ENCODE data around the gene SCG2.

SCG2 gene

GRCh38 chr2:223601932-223602666 lies at the start of gene SCG2:
TSS of gene SCG2 (minus strand) at chr2:223602361. CDS start at chr2:223599282, 3,079 bp downstream.
- DNase-seq = peak; percentile 78

DNA sequence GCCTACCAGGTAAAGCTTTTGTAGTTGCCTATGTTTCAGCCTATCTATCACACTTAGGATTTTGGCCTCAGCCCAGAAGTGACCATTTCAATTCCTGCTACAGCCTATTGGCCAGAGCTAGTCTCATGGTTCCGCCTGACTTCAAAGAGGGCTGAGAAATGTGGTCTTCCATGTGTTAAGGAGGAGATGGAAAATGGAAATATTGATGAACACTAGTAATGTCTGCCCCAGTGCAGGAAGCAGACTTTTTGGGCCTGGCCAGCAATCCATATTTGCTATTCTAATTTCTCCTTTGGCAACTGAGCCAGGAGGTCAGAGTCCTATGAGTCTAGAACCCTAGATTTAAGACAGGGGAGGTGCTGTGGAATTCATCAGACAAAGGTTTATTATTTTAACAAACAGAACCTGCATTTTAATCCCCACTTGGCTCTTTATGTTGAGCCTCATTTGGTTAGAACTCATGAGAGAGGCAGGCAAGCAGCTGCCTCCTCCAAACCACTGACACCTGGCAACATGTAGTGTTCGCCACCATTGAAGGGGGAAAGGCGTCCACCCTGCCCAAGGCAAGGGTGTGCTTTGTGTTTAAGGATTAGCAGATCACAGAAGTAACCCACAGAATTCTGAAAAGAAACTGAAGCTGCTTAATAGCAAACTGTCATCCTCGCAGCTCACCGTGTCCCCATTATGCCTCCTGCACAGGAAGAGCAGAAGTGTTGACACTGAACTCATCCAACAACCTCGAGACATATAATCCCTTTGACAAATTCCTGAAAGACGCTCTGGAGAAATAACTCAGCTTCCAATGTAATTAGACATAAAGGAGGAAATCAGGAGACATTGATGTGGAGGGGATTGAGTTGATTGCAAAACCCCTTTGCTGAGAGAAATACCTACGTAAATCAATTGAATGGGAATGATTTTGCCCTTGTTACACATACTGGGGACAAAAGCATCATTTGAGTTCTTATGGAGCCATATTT lies 47.7 kb upstream of the SCG2 start:
- DNase-seq = no peak

- DNase-seq = no peak
These were observed 46.6 kb upstream of the SCG2 start for GRCh38 chr2:223648755-223649154.

- DNase-seq = no peak
These were observed 45.2 kb upstream of the SCG2 start for GRCh38 chr2:223647258-223647952.

DNA sequence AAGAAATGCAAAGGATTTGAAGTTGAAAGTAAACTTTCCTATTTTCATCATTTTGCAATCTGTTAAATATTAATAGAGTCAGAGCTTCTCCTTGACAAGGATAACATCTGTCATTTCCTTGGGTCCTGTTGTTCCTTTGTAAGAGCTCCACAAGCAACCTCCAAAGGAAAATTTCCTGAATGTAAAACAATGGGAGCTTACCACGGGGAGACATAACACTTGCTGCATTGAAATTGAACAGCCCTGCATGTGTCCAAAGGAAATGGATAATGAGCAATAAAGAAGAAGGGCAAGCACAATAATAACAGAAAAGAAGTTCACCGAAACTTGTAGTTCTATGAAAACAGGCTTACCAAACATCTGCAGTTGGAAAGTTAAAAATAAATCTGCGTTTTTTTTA lies 42.0 kb upstream of the SCG2 start:
- no peak for DNase-seq

GRCh38 chr2:223643309-223643708 lies 41.1 kb upstream of the SCG2 start:
- no peak for DNase-seq

GRCh38 chr2:223642506-223642905 lies 40.3 kb upstream of the SCG2 start:
- no peak for DNase-seq

- no peak for DNase-seq
These were observed 38.9 kb upstream of the SCG2 start for GRCh38 chr2:223641082-223641481.

GRCh38 chr2:223635080-223635479 lies 32.9 kb upstream of the SCG2 start:
- DNase-seq = no peak

- no peak for DNase-seq
These were observed 32.1 kb upstream of the SCG2 start for GRCh38 chr2:223634238-223634637.

GRCh38 chr2:223633656-223634055 lies 31.5 kb upstream of the SCG2 start:
- DNase-seq = peak; percentile 90

DNA sequence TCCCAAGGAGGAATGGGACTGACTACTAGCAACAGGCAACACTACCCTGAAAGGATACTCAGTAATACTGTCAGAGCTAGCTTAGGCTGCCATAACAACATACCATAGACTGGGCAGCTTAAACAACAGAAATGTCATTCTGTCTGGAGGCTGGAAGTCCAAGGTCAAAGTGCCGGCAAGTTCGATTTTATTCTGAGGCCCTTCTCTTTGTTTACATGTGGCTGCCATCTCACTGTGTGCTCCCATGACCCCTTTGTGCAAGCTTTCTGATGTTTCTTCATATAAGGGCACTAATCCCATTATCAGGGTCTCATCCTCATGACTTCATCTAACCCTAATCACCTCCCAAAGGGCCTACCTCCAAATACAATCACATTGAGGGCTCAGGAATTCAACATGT lies 30.7 kb upstream of the SCG2 start:
- DNase-seq = no peak

- DNase-seq = no peak
These were observed 24.6 kb upstream of the SCG2 start for GRCh38 chr2:223626716-223627115.

DNA sequence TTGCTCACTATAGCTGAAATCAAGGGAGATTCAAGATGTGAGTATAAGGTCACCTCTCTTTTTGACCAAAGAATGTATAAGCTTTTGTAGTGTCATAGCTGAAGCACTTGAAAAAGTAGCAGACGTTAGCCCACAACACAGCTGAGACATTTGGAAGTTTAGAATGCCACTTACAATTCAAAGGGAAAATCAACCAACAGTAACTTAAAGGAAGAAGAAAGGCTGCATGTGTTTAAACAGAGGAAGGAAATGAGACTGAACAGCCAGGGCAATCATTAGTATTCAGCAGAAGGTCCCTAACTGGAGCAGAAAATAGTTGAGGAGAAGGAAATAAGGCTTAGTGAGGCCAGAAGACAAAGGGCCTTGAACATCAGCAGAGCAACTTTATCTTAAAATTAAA lies 23.5 kb upstream of the SCG2 start:
- DNase-seq = no peak

DNA sequence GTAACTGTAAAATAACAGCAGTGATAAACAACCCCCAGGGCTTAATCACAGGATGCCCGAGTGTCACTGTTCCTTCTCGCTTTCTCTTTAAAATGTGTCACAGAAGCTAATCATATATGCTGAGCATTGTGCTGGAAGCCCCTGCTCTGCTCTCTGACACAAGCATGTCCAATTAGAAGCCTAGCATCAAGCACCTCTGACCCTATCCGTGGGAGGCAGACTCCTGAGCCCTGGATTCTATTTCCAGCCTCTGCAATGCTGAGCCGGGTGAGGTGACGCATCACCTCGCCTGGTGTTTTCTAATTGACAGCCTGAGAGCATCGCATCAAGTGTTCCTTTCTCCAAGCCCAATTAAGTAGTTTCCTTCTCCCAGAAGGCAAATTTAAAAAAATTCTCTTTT lies 19.7 kb upstream of the SCG2 start:
- no peak for DNase-seq

DNA sequence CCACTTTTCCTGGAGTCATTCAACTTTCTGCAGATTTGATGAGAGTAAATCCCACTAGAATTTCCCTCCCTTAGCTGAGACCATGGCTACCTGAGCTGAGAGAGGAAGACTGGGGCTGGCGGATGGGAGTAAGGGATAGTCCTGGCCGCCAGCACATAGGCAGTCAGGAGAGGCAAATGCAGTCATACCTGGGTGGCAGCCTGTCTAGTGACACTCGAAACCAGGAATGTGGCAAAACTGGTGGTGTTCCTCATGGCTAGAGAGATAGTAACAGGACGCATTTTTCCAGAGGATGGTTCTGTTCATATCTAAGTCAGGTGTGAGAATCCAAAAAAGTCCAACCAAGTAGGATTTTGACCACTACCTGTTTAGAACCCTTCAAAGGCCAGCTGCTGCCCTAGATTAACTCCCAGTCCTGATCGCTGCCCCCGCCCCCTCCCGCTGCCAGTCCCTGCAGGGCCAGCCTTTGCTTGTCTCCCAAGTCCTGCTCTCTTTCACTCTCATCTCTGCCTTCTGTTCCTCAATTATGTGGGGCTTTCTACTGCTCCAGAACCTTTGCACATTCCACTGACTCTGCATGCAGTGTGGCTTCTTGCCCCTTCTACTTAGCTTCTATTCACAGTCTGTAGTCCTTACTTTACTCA lies 17.4 kb upstream of the SCG2 start:
- no peak for DNase-seq

DNA sequence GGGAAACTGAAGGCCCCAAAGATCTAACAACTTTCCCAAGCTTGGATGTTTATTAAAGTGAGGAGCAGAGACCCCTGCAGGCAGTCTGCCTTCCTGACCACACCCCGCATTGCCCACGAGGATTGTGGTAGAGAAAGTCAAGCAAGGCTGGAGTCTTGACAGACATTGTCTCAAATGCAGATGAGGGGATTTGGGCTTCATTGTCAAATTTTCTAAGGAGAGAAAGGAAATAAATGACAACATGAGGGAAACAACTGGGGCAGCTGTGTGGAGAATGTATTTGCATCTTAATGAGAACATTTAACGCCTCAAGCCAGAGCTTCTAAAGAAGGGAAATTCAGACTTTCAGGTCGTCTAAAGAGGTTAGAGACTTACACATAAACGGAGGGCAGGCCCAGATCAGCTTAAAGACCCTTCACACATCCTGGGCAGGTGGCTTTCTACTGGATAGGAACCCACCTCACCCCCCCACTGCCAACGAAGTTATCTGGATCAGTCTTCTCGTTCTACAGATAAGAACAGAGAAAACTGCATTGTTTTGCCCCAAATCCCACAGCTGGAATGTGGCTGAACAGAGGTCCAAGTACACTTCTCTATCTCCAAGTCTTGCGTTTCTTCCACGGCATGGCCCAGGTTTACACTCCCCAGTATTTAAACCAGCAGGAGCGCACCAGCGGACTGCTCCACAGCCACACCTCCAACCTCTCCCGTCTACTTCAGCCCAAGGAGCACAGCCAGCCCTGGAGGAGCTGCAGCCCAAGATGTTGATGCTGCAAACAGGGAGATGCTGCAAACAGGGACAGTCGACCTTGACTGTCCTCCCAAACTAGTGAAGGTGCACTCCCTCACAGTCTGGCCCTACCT lies 16.2 kb upstream of the SCG2 start:
- DNase-seq = no peak

GRCh38 chr2:223614534-223614933 lies 12.4 kb upstream of the SCG2 start:
- no peak for DNase-seq

DNA sequence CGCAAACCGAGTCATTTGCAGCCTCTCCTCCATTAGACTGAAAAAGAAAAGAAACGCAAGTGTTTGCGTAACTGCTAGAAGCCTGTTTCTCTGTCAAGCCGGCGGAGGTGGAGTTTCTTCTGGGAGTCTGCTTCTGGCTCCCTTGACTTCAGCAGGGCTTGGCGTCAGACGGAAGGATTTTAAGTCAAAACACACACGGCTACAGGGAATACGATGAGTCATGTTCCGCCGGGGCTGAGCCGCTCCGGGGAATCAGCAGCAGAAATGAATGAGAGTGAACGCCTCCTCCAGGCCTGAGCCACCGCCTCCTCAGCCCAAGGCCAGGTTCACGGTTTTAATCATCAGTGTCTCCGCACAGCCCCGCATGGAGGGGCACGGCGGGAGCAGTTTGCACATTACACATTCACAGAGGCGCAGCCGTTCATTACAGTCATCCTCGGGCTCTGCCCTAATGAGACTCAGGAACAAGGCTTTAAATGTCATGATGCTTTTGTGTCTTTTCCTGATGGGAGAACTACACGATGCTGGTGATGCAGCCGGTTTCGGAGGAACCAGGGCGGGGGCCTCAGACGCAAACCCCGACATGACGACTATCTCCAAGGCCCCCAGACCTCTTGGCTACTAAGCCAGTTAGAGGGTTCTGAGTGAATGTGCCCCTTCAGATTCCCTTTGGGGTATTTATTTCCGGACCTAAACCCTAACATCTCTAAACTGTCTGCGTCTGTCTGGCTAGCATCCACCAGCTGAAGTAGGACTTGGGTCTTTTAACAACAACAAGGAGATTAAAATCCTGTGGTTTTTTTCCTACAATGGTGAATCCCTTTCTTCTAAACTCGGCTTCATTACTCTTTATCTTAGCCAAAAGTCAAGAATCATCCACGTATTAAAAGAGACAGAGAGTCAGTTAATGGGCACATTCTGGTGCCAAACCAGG lies 11.1 kb upstream of the SCG2 start:
- peak; percentile 17 for DNase-seq

GRCh38 chr2:223612501-223612900 lies 10.3 kb upstream of the SCG2 start:
- DNase-seq = no peak

- DNase-seq = no peak
These were observed 8.9 kb upstream of the SCG2 start for GRCh38 chr2:223611061-223611460.

Data from NCI-H2171 treated with DMSO at 0.1 percent for 48 hours (cell line).